HUDEP-2 (cell line): ENCODE data around the gene ARPC5.

Experiments used
- DNase-seq, 76 experiments: peaks; one replicate each; lab custom pipeline; 2025; ENCODE audit not compliant: unreplicated experiment in 76 of 76; lab: John Stamatoyannopoulos, UW

The ARPC5 gene

GRCh38 chr1:183589384-183589783 lies 46.2 kb downstream of the ARPC5 start:
- DNase-seq, result no peak

- DNase-seq, result no peak
Observed at GRCh38 chr1:183588827-183589226, 46.8 kb downstream of the ARPC5 start.

- no peak for DNase-seq
Observed at GRCh38 chr1:183586926-183587325, 48.7 kb downstream of the ARPC5 start.

- no peak for DNase-seq
Observed at GRCh38 chr1:183586455-183586854, 49.1 kb downstream of the ARPC5 start.

- DNase-seq, result peak in 1 of 76 experiments; percentile 5
Observed at GRCh38 chr1:183585038-183585437, 50.5 kb downstream of the ARPC5 start.

- no peak for DNase-seq
Observed at GRCh38 chr1:183584147-183584546, 51.4 kb downstream of the ARPC5 start.

- DNase-seq, result no peak
Observed at GRCh38 chr1:183583466-183583865, 52.1 kb downstream of the ARPC5 start.

GRCh38 chr1:183582021-183582713 lies 53.4 kb downstream of the ARPC5 start:
- no peak for DNase-seq

- peak in 1 of 76 experiments; percentile 8 for DNase-seq
Observed at GRCh38 chr1:183580281-183580682, 55.3 kb downstream of the ARPC5 start.

GRCh38 chr1:183578856-183579255 lies 56.7 kb downstream of the ARPC5 start:
- DNase-seq, result no peak

- DNase-seq, result no peak
Observed at GRCh38 chr1:183577897-183578465, 57.6 kb downstream of the ARPC5 start.

- DNase-seq, result no peak
Observed at GRCh38 chr1:183576537-183576936, 59.0 kb downstream of the ARPC5 start.

- DNase-seq, result no peak
Observed at GRCh38 chr1:183575606-183576005, 60.0 kb downstream of the ARPC5 start.

- DNase-seq, result no peak
Observed at GRCh38 chr1:183572721-183573120, 62.9 kb downstream of the ARPC5 start.

- no peak for DNase-seq
Observed at GRCh38 chr1:183571678-183572268, 63.8 kb downstream of the ARPC5 start.
